Stimulated activated CD4-positive, alpha-beta T cell treated with anti-CD3 and anti-CD28 coated beads, Interleukin-4, amount 100 ng/mL, for 4 hours (primary cell): ENCODE data around the gene RPL12.
A peak's percentile ranks its signal among the peaks of the same experiment; 100 is the strongest.
"Not testable (repeated sequence)": the region's sequence is repeated elsewhere in the genome, so short reads cannot be mapped to it uniquely, and the experiment has no call there.

Experiments used
- DNase-seq, 2 experiments: peaks; one replicate each; pipeline ENCODE4 v3.0.0-alpha.2; 2020

The RPL12 gene

GRCh38 chr9:127466407-127466917 is 15.3 kb upstream of the RPL12 start:
- DNase-seq = not testable (repeated sequence)

GRCh38 chr9:127463911-127464310 is 12.7 kb upstream of the RPL12 start:
- no peak for DNase-seq

- no peak for DNase-seq
These were observed 12.2 kb upstream of the RPL12 start for GRCh38 chr9:127463382-127463781.

- DNase-seq = no peak
These were observed 7.7 kb upstream of the RPL12 start for GRCh38 chr9:127458921-127459320.

DNA sequence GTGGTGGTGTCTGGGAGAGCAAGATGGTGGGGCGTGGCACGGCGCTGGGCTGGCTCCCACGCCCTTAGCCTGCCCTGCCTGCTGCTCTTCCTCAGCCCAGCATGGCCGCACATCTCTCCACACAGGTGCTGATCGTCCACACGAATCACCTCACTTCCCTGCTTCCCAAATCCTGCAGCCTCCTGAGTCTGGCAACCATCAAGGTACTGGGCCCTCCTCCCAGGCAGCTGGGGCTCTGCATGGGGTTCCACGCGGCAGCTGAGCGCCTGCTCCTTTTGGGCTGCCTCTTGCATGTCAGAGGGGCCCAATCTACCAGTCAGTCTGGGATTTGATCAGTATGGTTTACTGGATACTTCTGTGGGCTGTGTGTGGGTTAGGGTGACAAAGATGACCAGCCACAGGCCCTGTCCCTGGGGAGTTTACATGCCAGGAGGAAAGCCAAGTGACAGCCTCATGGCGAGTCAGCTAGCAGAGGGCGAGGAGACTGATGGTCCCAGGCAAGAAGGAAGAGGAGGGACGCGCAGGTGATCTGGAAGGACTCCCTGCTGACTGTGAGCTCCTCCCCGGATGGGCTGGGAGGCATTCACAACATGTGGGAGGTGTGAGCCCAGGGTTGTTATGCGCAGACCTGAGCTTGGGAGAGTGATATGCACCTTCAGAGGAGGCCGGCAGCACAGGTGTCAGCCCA is 6.1 kb upstream of the RPL12 start:
- no peak for DNase-seq

DNA sequence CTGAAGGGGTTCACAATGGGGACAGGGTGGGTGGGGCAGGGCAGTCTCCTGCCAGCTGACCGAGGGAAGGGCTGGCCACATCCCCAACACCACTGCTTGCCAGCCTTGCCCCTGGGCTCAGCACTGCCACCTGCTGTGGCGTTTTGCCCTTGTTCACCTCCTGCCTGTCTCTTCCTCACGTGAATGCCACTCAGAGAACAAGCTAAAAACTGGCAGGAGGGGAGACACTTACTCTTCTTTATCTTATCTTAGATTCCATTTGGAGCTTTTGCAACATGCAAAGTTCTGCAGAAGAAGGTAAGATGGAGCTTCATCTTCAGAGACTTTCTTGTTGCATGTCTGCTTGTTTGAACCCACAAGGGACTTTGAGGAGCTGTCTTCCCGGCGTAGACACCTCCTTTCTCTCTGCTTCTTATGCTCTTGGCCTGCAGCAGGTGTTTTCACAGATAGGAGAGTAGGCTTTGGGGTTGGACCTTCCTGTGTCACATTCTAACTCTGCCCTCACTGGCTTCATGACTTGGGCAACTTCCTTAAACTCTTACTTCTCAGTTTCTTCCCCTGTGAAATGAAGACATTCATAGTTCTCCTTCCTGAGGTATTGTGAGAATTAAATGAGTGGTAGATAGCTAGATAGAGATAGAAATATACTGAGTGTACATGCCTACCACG is 4.3 kb upstream of the RPL12 start:
- no peak for DNase-seq

DNA sequence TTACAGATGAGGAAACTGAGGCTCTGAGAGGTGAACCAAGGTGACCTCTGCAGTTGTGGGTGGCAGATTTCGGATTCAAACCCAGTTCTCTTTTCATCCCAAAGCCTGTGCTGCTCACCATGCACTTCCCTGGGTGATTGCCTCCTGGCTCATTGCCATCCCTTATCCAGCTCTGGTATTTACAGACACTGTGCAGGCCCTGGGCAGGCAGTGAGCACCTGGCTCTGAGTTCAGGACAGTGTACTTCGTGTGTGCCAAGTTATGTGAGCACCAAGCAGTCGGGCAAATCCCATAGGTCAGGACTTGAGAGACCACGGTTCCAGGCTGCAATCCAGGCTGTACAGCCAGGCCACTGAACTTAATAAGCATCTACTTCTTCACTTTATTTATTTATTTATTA is 1.5 kb upstream of the RPL12 start:
- no peak for DNase-seq

DNA sequence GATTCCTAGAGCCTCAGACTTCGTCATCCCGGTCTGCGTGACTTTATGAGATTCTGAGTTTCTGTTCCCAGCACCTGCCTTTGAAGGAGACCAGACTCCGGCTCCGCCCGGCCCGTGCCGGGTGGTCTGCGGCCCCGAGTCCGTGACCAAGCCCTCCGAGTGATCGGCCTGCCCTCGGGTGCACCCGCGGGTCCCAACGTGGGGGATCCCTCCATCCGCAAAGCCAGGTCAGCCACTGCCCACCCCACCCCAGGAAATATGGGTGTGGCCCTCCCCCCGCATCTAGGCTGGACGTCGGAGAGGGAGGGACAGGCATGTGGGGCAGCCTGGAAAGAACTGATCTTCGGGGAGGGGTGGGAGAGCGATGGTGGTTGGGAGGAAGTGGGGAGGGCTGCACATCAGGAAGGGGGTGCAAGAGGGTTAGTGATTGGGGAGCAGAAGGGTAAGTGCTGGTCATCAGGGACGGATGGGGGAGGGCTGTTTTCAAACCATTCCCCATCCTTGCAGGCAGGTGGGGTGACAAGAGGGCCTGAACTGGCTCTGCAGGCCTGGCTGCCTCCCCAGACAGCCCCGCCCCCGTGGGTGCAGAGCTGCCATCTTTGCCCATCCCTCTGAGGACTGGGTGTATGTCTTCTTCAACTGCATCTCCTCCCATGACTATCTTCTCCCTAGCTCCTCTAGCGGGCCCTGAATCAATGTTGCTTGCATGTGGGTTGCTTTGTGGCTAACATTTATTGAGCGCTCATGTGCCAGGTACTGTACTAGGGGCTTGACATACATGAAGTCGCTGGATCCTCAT is 851 bp upstream of the RPL12 start:
- DNase-seq = peak; percentile 40 to 48

DNA sequence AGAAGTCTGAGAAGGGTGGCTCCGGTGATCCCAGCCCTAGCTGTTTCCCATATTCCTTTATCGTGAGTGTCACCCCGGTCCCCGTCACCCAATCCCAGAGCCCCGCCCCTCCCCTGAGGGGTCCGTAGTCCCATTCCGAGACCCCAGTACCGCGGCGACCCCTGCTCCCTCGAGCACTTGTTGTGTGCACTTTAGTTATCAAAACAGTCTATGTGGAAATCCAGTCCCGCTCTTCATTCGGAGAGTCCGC is 327 bp upstream of the RPL12 start:
- DNase-seq = no peak

DNA sequence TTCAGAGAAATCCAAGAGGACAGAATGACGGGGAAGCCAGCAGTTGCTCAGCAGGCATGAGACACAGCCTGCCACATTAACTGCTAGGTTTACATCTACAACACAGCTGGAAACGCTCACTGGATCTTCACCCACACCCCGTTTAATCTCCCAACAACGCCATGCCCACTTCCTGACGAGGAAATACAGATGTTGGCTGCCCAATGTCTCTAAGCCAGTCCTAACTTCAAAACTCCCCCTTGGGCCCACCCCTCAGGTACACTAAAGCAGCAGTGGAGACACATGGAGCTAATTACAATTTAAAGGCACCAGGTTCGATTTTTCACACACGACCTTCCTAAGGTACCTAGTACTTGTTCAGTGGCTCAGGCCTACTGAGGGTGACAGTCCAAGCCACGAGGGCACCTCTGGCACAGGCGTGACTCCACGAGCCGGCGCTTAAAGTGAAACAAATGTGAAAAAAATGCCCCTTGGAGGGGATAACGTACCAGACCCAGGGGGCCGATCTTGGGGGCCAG is 904 bp downstream of the RPL12 start:
- peak in 1 of 2 experiments; percentile 13 for DNase-seq

- no peak for DNase-seq
These were observed 1.8 kb downstream of the RPL12 start for GRCh38 chr9:127449332-127449966.

- no peak for DNase-seq
These were observed 2.9 kb downstream of the RPL12 start for GRCh38 chr9:127448112-127448805.

- DNase-seq = no peak
These were observed 3.6 kb downstream of the RPL12 start for GRCh38 chr9:127447416-127448111.

DNA sequence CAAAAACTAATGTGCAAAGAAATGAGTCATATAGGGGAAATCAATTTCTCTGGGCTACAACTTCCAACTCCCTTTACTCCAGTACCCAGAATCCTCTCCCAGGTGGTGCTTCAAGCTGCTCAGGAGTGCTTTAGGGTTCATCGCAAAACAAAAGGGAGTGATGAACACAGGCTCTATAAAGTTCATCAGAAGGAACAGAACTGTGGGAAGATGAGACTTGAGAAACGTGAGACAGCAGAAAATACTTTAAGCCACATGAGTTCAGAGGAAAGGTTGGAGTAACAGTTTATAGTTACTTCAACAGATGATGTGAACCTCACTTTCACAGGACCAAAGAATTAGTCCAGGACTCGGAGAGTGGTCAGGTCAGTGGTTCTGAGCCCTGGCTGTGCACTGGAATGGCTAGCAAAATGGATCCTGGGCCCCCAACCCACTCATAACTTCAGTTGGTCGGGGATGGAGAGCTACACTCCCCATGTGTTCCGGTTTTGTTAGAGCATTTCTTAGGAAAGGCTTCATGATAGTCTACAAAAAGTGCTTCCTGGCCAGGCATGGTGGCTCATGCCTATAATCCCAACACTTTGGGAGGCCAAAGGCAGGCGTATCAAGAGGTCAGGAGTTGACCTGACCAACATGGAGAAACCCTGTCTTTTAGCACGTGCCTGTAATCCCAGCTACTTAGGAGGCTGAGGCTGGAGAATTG is 4.3 kb downstream of the RPL12 start:
- no peak for DNase-seq

- no peak for DNase-seq
These were observed 5.1 kb downstream of the RPL12 start for GRCh38 chr9:127445851-127446712.

- no peak for DNase-seq
These were observed 6.0 kb downstream of the RPL12 start for GRCh38 chr9:127444921-127445850.

DNA sequence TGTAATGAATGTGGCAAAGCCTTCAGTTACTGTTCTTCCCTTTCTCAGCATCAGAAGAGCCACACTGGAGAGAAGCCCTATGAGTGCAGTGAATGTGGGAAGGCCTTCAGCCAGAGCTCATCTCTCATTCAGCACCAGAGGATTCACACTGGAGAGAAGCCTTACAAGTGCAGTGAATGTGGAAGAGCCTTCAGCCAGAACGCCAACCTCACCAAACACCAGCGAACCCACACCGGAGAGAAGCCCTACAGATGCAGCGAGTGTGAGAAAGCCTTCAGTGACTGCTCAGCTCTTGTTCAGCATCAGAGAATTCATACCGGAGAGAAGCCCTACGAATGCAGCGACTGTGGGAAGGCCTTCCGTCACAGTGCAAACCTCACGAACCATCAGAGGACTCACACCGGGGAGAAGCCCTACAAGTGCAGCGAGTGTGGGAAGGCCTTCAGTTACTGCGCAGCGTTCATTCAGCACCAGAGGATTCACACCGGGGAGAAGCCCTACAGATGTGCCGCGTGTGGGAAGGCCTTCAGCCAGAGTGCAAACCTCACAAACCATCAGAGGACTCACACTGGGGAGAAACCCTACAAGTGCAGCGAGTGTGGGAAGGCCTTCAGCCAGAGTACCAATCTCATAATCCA is 6.8 kb downstream of the RPL12 start:
- no peak for DNase-seq

DNA sequence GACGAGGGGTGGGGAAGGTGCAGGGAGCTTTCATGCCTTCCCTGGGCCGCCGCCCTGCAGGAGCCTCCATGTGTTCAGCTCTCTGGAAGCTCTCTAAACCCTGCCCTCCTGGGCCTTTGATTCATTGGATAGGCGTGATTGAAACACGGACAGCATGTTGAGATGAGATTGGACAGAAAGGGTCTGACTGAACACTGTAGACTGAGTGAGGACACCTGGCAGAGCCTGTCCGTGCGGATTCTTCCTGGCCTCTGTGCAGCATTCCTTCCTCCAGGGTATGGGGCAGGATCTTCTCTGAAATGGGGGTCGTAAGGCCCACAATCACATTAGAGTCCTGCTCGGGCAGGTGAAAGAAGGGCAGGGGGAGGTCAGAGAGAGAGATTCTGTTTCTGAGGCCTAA is 12.8 kb downstream of the RPL12 start:
- no peak for DNase-seq
